Keratinocyte (primary cell): ENCODE measurements around the gene DTNBP1. TPM values are rescaled to one million over a fixed set of nuclear protein-coding genes. Genes with fewer than 3 reads are reported as not detected.
A peak's percentile ranks its signal among the peaks of the same experiment; 100 is the strongest.

Experiments used
- DNase-seq: peaks from one replicate; pipeline ENCODE4 v3.0.0-alpha.2; 2011; ENCODE audit warnings: low read depth, missing footprints, low spot score
- FAIRE-seq: peaks from 2 replicates; lab custom pipeline; 2011; peaks lifted over from hg19 to GRCh38; lab: Jason Lieb, UNC
- H2AFZ ChIP-seq: 2 replicates; pipeline ENCODE4 v1.6.0; 2012; ENCODE audit warnings: low read length, control low read depth, inconsistent platforms; ENCODE audit not compliant: control insufficient read depth
- H3K27ac ChIP-seq: 2 replicates; pipeline ENCODE4 v1.5.1; 2011; ENCODE audit warnings: low read length; ENCODE audit not compliant: control insufficient read depth, insufficient read depth
- H3K27me3 ChIP-seq: 3 replicates; pipeline ENCODE4 v1.6.0; 2011; ENCODE audit warnings: low read length; ENCODE audit not compliant: control insufficient read depth, insufficient read depth; ENCODE audit errors: extremely low read depth
- H3K36me3 ChIP-seq, 2 experiments: 2 replicates in 1 of 2; 3 replicates in 1 of 2; pipeline ENCODE4 v1.5.1; 2011; ENCODE audit warnings: low read length in 2 of 2, mild to moderate bottlenecking in 1 of 2; ENCODE audit not compliant: control insufficient read depth in 2 of 2, insufficient read depth in 2 of 2; ENCODE audit errors: extremely low read depth in 1 of 2
- H3K4me1 ChIP-seq: 3 replicates; pipeline ENCODE4 v1.5.1; 2011; ENCODE audit warnings: low read length; ENCODE audit not compliant: control insufficient read depth, insufficient read depth; ENCODE audit errors: extremely low read depth
- H3K4me2 ChIP-seq: 3 replicates; pipeline ENCODE4 v1.6.0; 2011; ENCODE audit warnings: low read depth, low read length; ENCODE audit not compliant: control insufficient read depth, insufficient read depth; ENCODE audit errors: extremely low read depth
- H3K4me3 ChIP-seq, 3 experiments: fragments of 200-600 bp in 1 of 3; sonication (generic) in 1 of 3; 2 replicates in 2 of 3; 3 replicates in 1 of 3; pipeline ENCODE4 v1.5.1; 2011 to 2016; ENCODE audit warnings: low read length in 3 of 3, mild to moderate bottlenecking in 3 of 3, control low read depth in 2 of 3, inconsistent platforms in 1 of 3, low read depth in 1 of 3, mixed read lengths in 1 of 3, mixed run types in 1 of 3, moderate library complexity in 1 of 3; ENCODE audit not compliant: control insufficient read depth in 2 of 3, insufficient read depth in 2 of 3; ENCODE audit errors: extremely low read depth in 1 of 3
- H3K79me2 ChIP-seq: 2 replicates; pipeline ENCODE4 v1.6.0; 2012; ENCODE audit warnings: low read length; ENCODE audit not compliant: control insufficient read depth, insufficient read depth
- H3K9ac ChIP-seq: 3 replicates; pipeline ENCODE4 v1.6.0; 2011; ENCODE audit warnings: low read length; ENCODE audit not compliant: control insufficient read depth, insufficient read depth; ENCODE audit errors: extremely low read depth
- H3K9me1 ChIP-seq: 3 replicates; pipeline ENCODE4 v1.6.0; 2011; ENCODE audit warnings: low read length; ENCODE audit not compliant: control insufficient read depth, insufficient read depth; ENCODE audit errors: extremely low read depth
- H3K9me3 ChIP-seq: 2 replicates; pipeline ENCODE4 v1.5.1; 2012; ENCODE audit warnings: low read depth, low read length; ENCODE audit not compliant: control insufficient read depth
- H4K20me1 ChIP-seq: 3 replicates; pipeline ENCODE4 v1.6.0; 2011; ENCODE audit warnings: low read length; ENCODE audit not compliant: control insufficient read depth, insufficient read depth; ENCODE audit errors: extremely low read depth
- EZH2 ChIP-seq: IDR thresholded peaks from one replicate; pipeline ENCODE4 v1.6.1; 2012; ENCODE audit warnings: inconsistent platforms, mild to moderate bottlenecking, low read length, moderate library complexity
- dilution Hi-C: fragments of 300-500 bp; cut with MboI; formaldehyde crosslinking; loops from one replicate; pipeline ENCODE4 v1.7.0; 2020; ENCODE audit warnings: low sequenced_read_pairs; ENCODE audit not compliant: extremely low pct_ligation_motif_present
- polyA plus RNA-seq, 5 experiments: library from polyadenylated mRNA; depleted of rRNA in 3 of 5; stranded (reverse) in 3 of 5; stranded (forward) in 1 of 5; unstranded in 1 of 5; fragments of >200 nt; gene quantifications; 1 replicate in 1 of 5; 2 replicates in 3 of 5; 3 replicates in 1 of 5; pipeline versions ENCODE4 v1.2.1 to v1.2.3, GENCODE V29; 2011 to 2012; ENCODE audit warnings: missing spikeins in 2 of 5, low read depth in 1 of 5, low replicate concordance in 1 of 5
- TF ChIP-seq, protein P1 (sequence below), 3 experiments: IDR thresholded peaks in 1 of 3; conservative IDR thresholded peaks in 1 of 3; optimal IDR thresholded peaks in 1 of 3; 2 replicates in 2 of 3; 3 replicates in 1 of 3; pipeline versions ENCODE3 to v1.5.1; 2011; ENCODE audit warnings: low read length in 3 of 3, mild to moderate bottlenecking in 3 of 3, moderate library complexity in 2 of 3, control low read depth in 1 of 3, inconsistent platforms in 1 of 3; ENCODE audit not compliant: insufficient read depth in 2 of 3; ENCODE audit errors: extremely low read depth in 1 of 3

The DTNBP1 gene
- polyA plus RNA-seq, 1 donor (not counting 4 experiments of a cell fraction or from before 2014, with no cell fraction given): 11.5 TPM

GRCh38 chr6:15598273-15598798 is 64.5 kb downstream of the DTNBP1 start:
- no peaks in the 10 kb centered on the region for H3K4me1 ChIP-seq
- H4K20me1 ChIP-seq: no peaks in the 10 kb centered on the region
- no peak for FAIRE-seq
- H3K4me2 ChIP-seq: no peak overlapping the region
- no peaks in the 10 kb centered on the region for H3K79me2 ChIP-seq
- no peak overlapping the region for H3K4me3 ChIP-seq
- DNase-seq: no peak
- H2AFZ ChIP-seq: no peak overlapping the region
- no peaks in the 10 kb centered on the region for H3K9me1 ChIP-seq
- no peaks in the 10 kb centered on the region for H3K9me3 ChIP-seq
- H3K36me3 ChIP-seq: no peaks in the 10 kb centered on the region
- H3K9ac ChIP-seq: no peak overlapping the region
- TF ChIP-seq EZH2: no peak
- TF ChIP-seq, protein P1, sequence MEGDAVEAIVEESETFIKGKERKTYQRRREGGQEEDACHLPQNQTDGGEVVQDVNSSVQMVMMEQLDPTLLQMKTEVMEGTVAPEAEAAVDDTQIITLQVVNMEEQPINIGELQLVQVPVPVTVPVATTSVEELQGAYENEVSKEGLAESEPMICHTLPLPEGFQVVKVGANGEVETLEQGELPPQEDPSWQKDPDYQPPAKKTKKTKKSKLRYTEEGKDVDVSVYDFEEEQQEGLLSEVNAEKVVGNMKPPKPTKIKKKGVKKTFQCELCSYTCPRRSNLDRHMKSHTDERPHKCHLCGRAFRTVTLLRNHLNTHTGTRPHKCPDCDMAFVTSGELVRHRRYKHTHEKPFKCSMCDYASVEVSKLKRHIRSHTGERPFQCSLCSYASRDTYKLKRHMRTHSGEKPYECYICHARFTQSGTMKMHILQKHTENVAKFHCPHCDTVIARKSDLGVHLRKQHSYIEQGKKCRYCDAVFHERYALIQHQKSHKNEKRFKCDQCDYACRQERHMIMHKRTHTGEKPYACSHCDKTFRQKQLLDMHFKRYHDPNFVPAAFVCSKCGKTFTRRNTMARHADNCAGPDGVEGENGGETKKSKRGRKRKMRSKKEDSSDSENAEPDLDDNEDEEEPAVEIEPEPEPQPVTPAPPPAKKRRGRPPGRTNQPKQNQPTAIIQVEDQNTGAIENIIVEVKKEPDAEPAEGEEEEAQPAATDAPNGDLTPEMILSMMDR (optimal IDR thresholded peaks at IDR 0.05 in 1 of 3, IDR thresholded peaks at IDR 0.05 in 1 of 3, conservative IDR thresholded peaks at IDR 0.05 in 1 of 3; ENCODE audit: extremely low read depth in 1 of 3, insufficient read depth in 2 of 3, low read length in 3 of 3): no peak
- H3K27ac ChIP-seq: no peak overlapping the region
- no peaks in the 10 kb centered on the region for H3K27me3 ChIP-seq
- dilution Hi-C loops: no loop called here

DNA sequence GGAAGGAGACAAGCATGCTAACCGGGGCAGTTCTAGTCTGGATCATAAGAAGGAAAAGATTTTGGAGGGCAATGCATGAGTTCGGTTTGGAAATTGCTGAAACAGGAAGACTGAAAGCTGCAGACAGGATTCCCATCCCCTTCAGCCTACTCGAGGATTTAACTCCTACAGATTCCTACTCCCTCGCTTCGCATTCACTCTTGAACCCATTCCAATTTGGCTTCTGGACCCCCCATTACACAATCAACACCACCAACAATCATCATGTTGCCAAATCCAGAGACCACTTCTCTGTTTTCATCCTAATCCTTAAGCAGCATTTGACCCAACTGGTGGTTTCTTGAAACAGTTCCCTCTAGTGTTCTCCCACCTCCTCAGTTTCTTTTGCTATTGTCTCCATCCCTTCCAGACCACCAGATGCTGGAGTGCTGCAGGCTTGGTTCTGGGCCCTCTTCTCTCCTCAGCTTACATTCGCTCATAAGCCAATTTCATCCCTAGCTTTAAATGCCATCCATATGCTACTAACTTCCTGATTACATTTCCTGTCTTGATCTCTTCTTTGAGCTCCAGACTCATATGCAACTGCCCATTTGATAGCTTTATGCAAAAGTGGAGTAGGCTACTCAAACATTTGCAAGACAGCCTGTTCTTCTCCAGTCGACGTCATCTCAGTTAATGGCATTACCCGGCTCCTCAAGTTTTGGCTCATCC is 66.5 kb downstream of the DTNBP1 start:
- Histone ChIP-seq H4K20me1 (no peaks in the 10 kb centered on the region), H2AFZ (no peak overlapping the region), H3K4me3 (no peak overlapping the region), H3K9me1 (no peaks in the 10 kb centered on the region), H3K4me1 (no peaks in the 10 kb centered on the region), H3K4me2 (no peak overlapping the region), H3K9ac (no peak overlapping the region), H3K79me2 (no peaks in the 10 kb centered on the region), H3K9me3 (no peaks in the 10 kb centered on the region), H3K27ac (no peak overlapping the region), H3K36me3 (no peaks in the 10 kb centered on the region), H3K27me3 (no peaks in the 10 kb centered on the region)
- DNase-seq (no peak), FAIRE-seq (no peak)
- TF ChIP-seq EZH2: no peak
- TF ChIP-seq, protein P1 (optimal IDR thresholded peaks at IDR 0.05 in 1 of 3, IDR thresholded peaks at IDR 0.05 in 1 of 3, conservative IDR thresholded peaks at IDR 0.05 in 1 of 3; ENCODE audit: extremely low read depth in 1 of 3, insufficient read depth in 2 of 3, low read length in 3 of 3): peak in 1 of 3 experiments; percentile 5
- dilution Hi-C loops: no loop called here
